Measurements from ENCODE around the gene KRTAP4-11. TPM values are rescaled to one million over a fixed set of nuclear protein-coding genes. Genes with fewer than 3 reads are reported as not detected.
"Not testable (repeated sequence)": the region's sequence is repeated elsewhere in the genome, so short reads cannot be mapped to it uniquely, and the experiment has no call there.

KRTAP4-11 gene
- total and polyA plus RNA-seq, 10 of the 15 experiments (the other 5 are each of a cell fraction or from before 2014, with no cell fraction given), result not detected

DNA sequence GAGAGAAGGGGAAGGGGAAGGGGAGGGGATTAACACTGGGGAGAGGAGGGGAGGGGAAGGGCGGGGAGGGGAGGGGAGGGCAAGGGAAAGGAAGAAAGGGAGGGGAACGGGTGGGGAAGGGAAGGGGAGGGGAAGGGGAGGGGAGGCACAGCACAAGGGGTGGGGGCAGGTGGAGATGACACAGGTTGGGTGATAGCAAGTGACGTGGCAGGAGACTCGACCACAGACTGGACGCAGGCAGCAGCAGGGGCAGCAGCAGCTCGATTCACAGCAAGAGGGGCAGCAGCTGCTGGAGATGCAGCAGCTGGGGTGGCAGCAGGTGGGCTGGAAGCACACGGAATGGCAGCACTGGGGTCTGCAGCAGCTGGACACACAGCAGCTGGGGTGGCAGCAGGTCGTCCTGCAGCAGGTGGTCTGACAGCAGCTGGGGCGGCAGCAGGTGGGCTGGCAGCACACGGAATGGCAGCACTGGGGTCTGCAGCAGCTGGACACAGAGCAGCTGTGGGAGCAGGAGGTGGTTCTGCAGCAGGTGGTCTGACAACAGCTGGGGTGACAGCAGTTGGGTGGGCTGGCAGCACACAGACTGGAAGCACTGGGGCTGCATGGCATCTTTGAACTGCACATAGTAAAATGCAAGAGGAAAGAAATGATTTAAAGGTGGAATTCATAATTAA, 16.4 kb downstream of the KRTAP4-11 start, which contains the start of gene KRTAP4-16:
TSS of gene KRTAP4-16 (minus strand) at position 624 of the 674 bp plus-strand sequence. CDS start at position 624, 0 bp downstream.
- WGBS (ENCODE audit: insufficient coverage, insufficient replicate concordance, low lambda C conversion rate, missing lambda C conversion rate), result 20% methylated on average over 8 of the region's 10 CpGs
- no peak within 1 kb of the TSS for H3K4me3 ChIP-seq
- TF ChIP-seq RCOR1 (conservative IDR thresholded peaks at IDR 0.05; ENCODE audit: low read depth, low read length) (no peak), PML (IDR thresholded peaks at IDR 0.05; ENCODE audit: low read length) (no peak), STAT1 (conservative IDR thresholded peaks at IDR 0.05) (no peak), SIX5 (IDR thresholded peaks at IDR 0.05; ENCODE audit: low read depth, low read length, severe bottlenecking) (no peak)
- no peaks in the 10 kb centered on the region for H4K20me1 ChIP-seq (ENCODE audit: control insufficient read depth, insufficient read depth)
- no peak within 1 kb of the TSS for H3K9ac ChIP-seq (ENCODE audit: control insufficient read depth, insufficient read depth, low read length)
- no peaks in the 10 kb centered on the region for H3K36me3 ChIP-seq (ENCODE audit: control insufficient read depth in 2 of 2, insufficient read depth in 2 of 2, low read length in 1 of 2)
- no peak for DNase-seq (ENCODE audit: low read depth, low spot score)
- SMC1A ChIA-PET (ENCODE audit: uncharacterized antibody, unreplicated experiment), result no interaction called here
- no peaks in the 10 kb centered on the region for H3K4me1 ChIP-seq (ENCODE audit: control insufficient read depth, insufficient read depth, low read length)
- H3K9me3 ChIP-seq (replicated peaks; ENCODE audit: control insufficient read depth, insufficient read depth, low read length), result no peaks in the 10 kb centered on the region
- no peak for FAIRE-seq
- H2AFZ ChIP-seq (ENCODE audit: control insufficient read depth, low read depth, low read length), result no peak within 1 kb of the TSS
- POLR2A ChIA-PET, result no interaction called here
- BruUV-seq (replicated peaks), result no TSS peak
- no peak within 1 kb of the TSS for H3K4me2 ChIP-seq (ENCODE audit: control insufficient read depth, insufficient read depth)
- no peaks in the 10 kb centered on the region; a peak in 2 of 4 replicates for H3K27me3 ChIP-seq (replicated peaks in 1 of 2; ENCODE audit: control insufficient read depth in 2 of 2, insufficient read depth in 2 of 2, low read length in 1 of 2)
- RAD21 ChIA-PET (ENCODE audit: unreplicated experiment), result no interaction called here
- no peak for ATAC-seq
- CTCF ChIA-PET, result no interaction called here
- in situ Hi-C loops (cut with MboI), result no loop called here
- H3K79me2 ChIP-seq (ENCODE audit: control insufficient read depth, insufficient read depth, low read length), result no peaks in the 10 kb centered on the region
- no peak within 1 kb of the TSS for H3K27ac ChIP-seq (ENCODE audit: control insufficient read depth, insufficient read depth)
- intact Hi-C loops (cut with micrococcal nuclease; ENCODE audit: unreplicated experiment), result no loop called here

DNA sequence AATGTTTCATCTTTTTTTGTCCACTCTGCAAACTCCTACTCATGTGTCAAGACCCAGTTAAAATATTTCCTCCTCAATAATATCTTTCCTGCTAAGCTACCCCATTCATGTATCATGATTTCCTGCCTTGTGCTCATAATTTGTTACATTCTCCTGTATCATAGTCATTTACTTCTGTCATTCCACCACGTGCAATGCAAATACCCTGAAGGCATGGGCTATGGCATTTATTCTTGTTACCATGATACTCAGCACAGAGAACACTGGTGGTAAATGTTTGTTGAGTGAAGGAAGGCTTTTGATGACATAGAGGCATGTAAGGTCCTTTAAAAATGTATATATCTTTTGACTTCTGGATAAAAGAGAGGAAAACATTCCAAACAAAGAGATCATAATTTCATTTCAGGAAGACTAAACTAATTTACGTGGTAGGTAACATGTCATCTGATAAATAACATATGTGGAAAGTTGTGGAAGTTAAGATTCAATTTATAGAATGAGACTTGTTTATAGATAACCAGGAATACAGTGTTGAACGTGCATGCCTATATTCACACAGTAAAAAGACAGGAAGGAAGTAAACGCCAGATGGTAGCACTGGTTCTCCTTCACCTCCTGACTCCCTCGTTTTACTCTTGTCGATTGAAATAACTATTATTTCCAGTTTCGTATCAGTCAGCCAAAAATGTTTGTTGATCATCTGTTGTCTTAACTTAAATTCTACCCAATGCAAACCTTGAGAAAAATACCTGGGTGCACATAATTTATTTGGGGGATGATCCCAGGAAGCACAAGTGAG, 18.3 kb downstream of the KRTAP4-11 start:
- H3K4me1 ChIP-seq (ENCODE audit: control insufficient read depth, insufficient read depth, low read length); H3K9ac ChIP-seq (ENCODE audit: control insufficient read depth, insufficient read depth, low read length); BruUV-seq (replicated peaks); RAD21 ChIA-PET (ENCODE audit: unreplicated experiment); H3K9me3 ChIP-seq (replicated peaks; ENCODE audit: control insufficient read depth, insufficient read depth, low read length); H3K36me3 ChIP-seq (ENCODE audit: control insufficient read depth in 2 of 2, insufficient read depth in 2 of 2, low read length in 1 of 2); H3K79me2 ChIP-seq (ENCODE audit: control insufficient read depth, insufficient read depth, low read length); ATAC-seq; H2AFZ ChIP-seq (ENCODE audit: control insufficient read depth, low read depth, low read length); POLR2A ChIA-PET; H3K27ac ChIP-seq (ENCODE audit: control insufficient read depth, insufficient read depth); H3K4me2 ChIP-seq (ENCODE audit: control insufficient read depth, insufficient read depth); H4K20me1 ChIP-seq (ENCODE audit: control insufficient read depth, insufficient read depth); SMC1A ChIA-PET (ENCODE audit: uncharacterized antibody, unreplicated experiment); H3K27me3 ChIP-seq (replicated peaks in 1 of 2; ENCODE audit: control insufficient read depth in 2 of 2, insufficient read depth in 2 of 2, low read length in 1 of 2); intact Hi-C loops (cut with micrococcal nuclease; ENCODE audit: unreplicated experiment); FAIRE-seq; CTCF ChIA-PET; DNase-seq (ENCODE audit: low read depth, low spot score); in situ Hi-C loops (cut with MboI); H3K4me3 ChIP-seq: not testable (repeated sequence)
- WGBS (ENCODE audit: insufficient coverage, insufficient replicate concordance, low lambda C conversion rate, missing lambda C conversion rate), result 0% methylated on average over 7 of the region's 7 CpGs
